Epithelial cell of proximal tubule (primary cell): Measurements from ENCODE around the gene CCDC107. TPM values are rescaled to one million over a fixed set of nuclear protein-coding genes. Genes with fewer than 3 reads are reported as not detected.

Experiments
- DNase-seq: peaks from one replicate; pipeline ENCODE4 v3.0.0-alpha.2; 2011; ENCODE audit warnings: low read depth
- H3K4me3 ChIP-seq: 2 replicates; pipeline ENCODE4 v1.5.1; 2011; ENCODE audit warnings: low read depth, mild to moderate bottlenecking, low read length
- total RNA-seq: library from RNA; depleted of rRNA; stranded (reverse); fragments of >200 nt; gene quantifications from 2 replicates; pipeline ENCODE4 v1.2.3, GENCODE V29; 2015
- TF ChIP-seq, protein P1 (sequence below): conservative IDR thresholded peaks from 2 replicates; pipeline ENCODE4 v1.5.1; 2012; ENCODE audit warnings: low read depth, mild to moderate bottlenecking, low read length

CCDC107 gene
- total RNA-seq, 1 donor from 2014 or later, result 19.0 TPM

DNA sequence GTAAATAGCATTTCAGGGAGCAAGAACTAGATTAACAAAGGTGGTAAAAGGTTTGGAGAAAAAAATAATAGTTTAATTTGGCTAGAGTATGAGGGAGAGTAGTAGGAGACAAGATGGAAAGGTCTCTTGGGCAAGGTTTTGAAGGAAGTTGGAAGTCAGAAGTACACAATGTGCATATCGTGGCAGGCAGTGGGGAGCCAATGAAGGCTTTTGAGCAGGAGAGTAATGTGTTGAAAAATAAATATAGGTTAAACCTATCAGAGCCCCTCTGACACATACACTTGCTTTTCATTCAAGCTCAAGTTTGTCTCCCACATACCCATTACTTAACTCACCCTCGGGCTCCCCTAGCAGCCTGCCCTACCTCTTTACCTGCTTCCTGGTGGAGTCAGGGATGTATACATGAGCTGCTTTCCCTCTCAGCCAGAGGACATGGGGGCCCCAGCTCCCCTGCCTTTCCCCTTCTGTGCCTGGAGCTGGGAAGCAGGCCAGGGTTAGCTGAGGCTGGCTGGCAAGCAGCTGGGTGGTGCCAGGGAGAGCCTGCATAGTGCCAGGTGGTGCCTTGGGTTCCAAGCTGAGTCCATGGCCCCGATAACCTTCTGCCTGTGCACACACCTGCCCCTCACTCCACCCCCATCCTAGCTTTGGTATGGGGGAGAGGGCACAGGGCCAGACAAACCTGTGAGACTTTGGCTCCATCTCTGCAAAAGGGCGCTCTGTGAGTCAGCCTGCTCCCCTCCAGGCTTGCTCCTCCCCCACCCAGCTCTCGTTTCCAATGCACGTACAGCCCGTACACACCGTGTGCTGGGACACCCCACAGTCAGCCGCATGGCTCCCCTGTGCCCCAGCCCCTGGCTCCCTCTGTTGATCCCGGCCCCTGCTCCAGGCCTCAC, 15.3 kb downstream of the CCDC107 start, which contains the start of gene CA9:
Gene CA9, plus strand, starts transcription at position 797 of the 893 bp plus-strand sequence. Its CDS starts 32 bp downstream, at position 829.
- TF ChIP-seq, protein P1, sequence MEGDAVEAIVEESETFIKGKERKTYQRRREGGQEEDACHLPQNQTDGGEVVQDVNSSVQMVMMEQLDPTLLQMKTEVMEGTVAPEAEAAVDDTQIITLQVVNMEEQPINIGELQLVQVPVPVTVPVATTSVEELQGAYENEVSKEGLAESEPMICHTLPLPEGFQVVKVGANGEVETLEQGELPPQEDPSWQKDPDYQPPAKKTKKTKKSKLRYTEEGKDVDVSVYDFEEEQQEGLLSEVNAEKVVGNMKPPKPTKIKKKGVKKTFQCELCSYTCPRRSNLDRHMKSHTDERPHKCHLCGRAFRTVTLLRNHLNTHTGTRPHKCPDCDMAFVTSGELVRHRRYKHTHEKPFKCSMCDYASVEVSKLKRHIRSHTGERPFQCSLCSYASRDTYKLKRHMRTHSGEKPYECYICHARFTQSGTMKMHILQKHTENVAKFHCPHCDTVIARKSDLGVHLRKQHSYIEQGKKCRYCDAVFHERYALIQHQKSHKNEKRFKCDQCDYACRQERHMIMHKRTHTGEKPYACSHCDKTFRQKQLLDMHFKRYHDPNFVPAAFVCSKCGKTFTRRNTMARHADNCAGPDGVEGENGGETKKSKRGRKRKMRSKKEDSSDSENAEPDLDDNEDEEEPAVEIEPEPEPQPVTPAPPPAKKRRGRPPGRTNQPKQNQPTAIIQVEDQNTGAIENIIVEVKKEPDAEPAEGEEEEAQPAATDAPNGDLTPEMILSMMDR, result no peak
- peak within 1 kb of the TSS; percentile 20 for H3K4me3 ChIP-seq
- DNase-seq, result no peak

DNA sequence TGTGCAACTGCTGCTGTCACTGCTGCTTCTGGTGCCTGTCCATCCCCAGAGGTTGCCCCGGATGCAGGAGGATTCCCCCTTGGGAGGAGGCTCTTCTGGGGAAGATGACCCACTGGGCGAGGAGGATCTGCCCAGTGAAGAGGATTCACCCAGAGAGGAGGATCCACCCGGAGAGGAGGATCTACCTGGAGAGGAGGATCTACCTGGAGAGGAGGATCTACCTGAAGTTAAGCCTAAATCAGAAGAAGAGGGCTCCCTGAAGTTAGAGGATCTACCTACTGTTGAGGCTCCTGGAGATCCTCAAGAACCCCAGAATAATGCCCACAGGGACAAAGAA, 15.9 kb downstream of the CCDC107 start:
- TF ChIP-seq, protein P1, result no peak
- peak overlapping the region; percentile 20 for H3K4me3 ChIP-seq
- no peak for DNase-seq

DNA sequence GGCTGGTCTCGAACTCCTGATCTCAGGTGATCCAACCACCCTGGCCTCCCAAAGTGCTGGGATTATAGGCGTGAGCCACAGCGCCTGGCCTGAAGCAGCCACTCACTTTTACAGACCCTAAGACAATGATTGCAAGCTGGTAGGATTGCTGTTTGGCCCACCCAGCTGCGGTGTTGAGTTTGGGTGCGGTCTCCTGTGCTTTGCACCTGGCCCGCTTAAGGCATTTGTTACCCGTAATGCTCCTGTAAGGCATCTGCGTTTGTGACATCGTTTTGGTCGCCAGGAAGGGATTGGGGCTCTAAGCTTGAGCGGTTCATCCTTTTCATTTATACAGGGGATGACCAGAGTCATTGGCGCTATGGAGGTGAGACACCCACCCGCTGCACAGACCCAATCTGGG, 17.1 kb downstream of the CCDC107 start:
- peak overlapping the region; percentile 62 for H3K4me3 ChIP-seq
- DNase-seq, result no peak
- TF ChIP-seq, protein P1, result no peak

DNA sequence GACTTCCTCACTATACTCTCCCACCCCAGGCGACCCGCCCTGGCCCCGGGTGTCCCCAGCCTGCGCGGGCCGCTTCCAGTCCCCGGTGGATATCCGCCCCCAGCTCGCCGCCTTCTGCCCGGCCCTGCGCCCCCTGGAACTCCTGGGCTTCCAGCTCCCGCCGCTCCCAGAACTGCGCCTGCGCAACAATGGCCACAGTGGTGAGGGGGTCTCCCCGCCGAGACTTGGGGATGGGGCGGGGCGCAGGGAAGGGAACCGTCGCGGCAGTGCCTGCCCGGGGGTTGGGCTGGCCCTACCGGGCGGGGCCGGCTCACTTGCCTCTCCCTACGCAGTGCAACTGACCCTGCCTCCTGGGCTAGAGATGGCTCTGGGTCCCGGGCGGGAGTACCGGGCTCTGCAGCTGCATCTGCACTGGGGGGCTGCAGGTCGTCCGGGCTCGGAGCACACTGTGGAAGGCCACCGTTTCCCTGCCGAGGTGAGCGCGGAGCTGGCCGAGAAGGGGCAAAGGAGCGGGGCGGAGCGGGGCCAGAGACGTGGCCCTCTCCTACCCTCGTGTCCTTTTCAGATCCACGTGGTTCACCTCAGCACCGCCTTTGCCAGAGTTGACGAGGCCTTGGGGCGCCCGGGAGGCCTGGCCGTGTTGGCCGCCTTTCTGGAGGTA, 17.8 kb downstream of the CCDC107 start:
- TF ChIP-seq, protein P1, result no peak
- peak overlapping the region; percentile 62 for H3K4me3 ChIP-seq
- DNase-seq, result no peak

DNA sequence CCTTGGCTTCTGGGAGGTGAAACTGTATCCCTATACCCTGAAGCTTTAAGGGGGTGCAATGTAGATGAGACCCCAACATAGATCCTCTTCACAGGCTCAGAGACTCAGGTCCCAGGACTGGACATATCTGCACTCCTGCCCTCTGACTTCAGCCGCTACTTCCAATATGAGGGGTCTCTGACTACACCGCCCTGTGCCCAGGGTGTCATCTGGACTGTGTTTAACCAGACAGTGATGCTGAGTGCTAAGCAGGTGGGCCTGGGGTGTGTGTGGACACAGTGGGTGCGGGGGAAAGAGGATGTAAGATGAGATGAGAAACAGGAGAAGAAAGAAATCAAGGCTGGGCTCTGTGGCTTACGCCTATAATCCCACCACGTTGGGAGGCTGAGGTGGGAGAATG, 21.0 kb downstream of the CCDC107 start:
- DNase-seq, result no peak
- no peak overlapping the region for H3K4me3 ChIP-seq
- TF ChIP-seq, protein P1, result no peak

DNA sequence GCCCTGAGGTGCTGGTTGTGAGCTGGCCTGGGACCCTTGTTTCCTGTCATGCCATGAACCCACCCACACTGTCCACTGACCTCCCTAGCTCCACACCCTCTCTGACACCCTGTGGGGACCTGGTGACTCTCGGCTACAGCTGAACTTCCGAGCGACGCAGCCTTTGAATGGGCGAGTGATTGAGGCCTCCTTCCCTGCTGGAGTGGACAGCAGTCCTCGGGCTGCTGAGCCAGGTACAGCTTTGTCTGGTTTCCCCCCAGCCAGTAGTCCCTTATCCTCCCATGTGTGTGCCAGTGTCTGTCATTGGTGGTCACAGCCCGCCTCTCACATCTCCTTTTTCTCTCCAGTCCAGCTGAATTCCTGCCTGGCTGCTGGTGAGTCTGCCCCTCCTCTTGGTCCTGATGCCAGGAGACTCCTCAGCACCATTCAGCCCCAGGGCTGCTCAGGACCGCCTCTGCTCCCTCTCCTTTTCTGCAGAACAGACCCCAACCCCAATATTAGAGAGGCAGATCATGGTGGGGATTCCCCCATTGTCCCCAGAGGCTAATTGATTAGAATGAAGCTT, 21.8 kb downstream of the CCDC107 start:
- H3K4me3 ChIP-seq, result no peak overlapping the region
- DNase-seq, result no peak
- TF ChIP-seq, protein P1, result no peak
